GM19455 (cell line): Measurements from ENCODE around the gene MOSPD2.

ENCODE experiments used
- ATAC-seq: cut with Tn5 transposase; IDR thresholded peaks from one replicate; pipeline ENCODE4 v1.9.1; 2021; ENCODE audit not compliant: unreplicated experiment

The MOSPD2 gene

DNA sequence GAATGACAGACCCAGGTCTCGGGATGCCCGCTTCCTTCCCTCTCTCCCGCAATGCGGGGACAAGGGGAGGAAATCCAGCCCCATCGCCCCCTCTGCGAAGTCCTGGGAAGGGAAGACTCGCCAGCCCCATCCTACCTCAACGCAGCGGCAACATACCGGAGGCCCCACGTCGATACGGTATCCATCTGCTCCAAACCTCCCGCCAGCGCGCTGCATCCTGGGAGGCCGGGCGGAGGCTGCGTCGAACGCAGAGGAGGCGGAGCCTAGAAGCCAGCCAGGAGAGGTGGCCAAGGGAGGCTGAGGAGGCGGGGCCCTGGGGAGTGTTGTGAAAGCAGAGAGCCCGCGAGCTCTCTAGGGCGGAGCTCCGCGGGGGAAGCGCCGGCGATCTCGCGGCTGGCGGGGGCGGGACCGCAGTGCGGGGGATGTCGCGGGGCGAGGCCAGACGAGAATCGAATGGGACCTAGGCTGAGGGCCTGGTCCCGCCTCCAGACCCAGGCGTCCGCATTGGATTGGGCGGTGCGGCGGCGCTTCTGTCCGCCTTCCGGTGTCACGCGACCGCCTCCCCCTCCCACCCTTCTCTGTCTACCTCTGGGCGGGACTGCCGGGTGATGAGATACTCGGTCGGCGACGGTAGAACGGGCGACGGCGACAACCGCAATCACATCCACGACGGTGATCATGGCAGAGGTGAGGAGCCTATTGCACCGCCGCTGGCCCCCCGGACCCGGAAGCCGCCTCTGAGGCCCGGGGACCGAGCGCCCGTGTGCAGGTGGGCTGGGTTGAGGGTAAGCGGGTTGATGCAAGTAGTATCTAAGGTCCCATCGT is at the start of gene MOSPD2, which contains the start of gene FANCB:
Gene MOSPD2 (plus strand): TSS at position 571 of the 825 bp plus-strand sequence. CDS start 108 bp downstream, at position 679.
Gene FANCB (minus strand): TSS at position 219 of the 825 bp plus-strand sequence. CDS start 7,559 bp downstream, outside the sequence.
- peak; percentile 97 for ATAC-seq

DNA sequence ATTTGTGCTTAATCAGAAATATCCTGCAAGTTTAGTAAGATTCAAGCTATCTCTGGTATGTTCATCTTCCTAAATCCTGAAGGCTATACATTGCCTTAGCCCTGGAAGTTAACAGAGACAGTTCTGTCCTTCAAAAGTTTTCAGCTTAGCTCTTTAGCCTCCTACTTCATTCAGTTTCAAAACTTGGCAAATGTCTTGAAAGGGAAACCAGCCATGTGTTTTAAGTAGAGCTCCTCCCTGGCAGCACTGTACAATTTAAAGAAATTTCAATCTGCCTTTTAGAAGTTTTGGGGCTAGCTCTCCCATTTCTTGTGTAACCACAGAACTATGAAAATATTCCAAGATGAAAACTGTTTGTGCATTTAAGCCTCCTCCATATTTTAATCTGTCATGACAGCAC is 47.4 kb upstream of the MOSPD2 start:
- ATAC-seq, result no peak

DNA sequence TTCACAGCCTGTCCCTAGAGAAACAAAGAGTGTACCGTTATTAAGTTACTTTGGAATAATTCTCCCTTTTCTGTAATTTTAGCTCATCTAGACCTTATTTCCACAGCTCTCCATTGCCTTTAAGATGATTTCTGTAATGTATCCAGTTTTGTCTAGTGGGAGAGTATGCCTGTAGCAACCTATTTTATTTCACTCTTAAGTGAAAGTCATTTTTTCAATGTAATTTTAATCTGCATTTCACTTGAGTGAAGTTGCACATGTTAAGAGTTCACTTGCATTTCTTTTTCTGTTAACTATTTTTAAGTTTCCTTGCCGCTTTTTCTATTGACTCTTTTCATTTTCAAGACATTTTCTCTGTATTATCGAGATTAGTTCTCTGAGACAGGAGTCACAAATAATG is 46.9 kb upstream of the MOSPD2 start:
- ATAC-seq, result no peak

DNA sequence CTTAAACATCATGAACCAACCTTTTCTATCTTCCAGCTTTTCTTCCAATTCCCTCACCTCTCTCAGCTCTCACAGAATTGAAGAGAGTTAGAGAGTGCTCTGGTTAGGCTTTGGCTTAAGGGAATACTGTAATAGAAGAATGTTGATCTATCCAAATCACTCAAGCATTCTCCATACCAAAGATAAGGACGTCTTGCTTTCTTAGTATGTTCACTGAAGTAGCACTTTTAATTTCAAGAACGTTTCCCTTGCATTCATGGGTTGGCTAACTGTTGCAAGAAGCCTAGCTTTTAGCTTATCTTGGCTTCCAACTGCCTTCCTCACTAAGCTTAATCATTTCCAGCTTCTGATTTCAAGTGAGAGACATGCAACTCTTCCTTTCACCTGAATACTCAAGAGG is 43.6 kb upstream of the MOSPD2 start:
- ATAC-seq, result no peak

DNA sequence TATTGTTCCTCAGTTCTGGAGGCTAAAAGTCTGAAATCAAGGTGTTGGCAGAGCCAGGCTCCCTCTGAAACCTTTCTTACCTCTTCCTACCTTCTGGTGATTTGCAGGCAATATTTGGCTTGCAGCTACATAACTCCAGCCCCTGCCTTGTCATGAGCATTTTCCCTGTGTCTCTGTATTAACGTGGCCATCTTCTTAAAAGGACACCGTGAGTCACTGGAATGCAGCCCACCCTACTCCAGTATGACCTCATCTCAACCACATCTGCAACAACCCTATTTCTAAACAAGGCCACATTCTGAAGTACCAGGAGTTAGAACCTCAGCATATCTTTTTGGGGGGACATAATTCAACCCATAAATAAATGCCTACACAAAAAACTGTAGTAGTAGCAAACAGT is 41.1 kb upstream of the MOSPD2 start:
- ATAC-seq, result no peak

DNA sequence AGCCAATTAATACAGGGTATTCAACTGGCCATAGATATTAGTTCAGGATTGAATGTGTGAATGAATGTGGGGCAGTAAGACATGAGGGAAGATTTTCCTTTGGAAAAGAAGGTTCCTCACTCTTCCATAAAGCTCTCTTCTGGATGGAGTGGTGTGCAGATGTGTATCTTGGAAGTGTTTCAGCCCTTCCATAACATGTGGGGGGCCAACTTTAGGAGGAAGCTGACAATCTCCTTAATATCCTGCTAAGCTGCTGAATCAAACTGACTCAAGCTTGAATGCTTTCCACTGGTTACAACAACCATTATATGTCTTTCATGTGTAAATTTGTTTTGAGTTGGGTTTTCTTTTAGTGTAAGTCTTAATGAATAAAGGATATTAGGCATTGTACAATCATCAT is 40.6 kb upstream of the MOSPD2 start:
- no peak for ATAC-seq

DNA sequence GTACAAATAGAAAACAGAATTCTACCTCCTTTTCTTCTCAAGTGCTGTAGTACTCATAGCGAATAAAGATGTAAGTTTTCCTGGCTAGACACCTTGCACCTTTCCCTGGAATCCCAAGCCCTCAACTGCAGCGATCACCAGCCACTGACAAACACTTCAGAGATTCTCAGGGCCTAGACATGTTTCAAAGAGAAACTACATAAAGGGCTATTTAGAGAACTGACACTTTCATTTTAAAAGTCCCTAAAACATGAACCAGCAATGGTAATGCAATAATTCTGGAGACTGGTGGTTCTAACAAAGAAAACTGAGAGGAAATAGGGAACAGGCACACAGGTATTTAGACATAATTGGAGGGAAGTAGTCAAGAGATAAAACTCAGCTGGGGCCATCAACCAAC is 36.1 kb upstream of the MOSPD2 start:
- ATAC-seq, result no peak

DNA sequence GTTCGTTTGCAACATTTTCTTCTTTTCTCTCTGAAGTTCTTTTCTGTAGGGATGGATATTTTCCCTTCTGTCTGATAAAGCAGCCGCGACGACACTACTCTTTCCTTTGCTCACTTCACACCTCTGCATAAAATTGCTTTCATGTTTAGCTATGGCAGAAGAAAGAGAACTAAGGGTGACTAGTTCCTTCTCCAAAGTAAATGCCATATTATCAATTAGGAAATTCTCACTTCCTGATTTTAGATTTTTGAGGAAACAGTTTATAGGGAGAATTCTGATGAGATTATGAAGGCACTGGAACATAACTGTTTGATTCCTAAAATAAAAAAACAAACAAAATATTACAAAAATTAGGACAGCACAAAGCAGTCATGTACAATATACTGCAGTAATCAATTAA is 29.6 kb upstream of the MOSPD2 start:
- no peak for ATAC-seq

DNA sequence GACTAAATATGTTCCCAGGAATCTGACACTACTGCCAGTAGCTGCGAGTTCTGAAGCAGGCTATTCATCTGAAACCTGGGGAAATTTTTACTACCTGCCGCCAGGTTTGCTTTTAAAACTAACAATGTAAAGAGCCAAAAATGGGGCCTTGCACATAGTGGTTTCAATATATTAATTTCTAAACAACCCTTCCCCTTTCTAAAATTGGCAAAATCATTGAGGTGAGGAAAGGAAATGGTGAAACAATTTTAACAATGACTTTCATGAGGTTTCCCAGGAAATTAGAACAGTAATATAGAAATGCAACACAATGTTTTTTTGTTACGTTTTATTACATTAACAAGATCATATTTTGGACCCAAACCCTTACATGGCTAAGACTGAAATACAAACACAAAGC is 21.7 kb upstream of the MOSPD2 start:
- ATAC-seq, result no peak

DNA sequence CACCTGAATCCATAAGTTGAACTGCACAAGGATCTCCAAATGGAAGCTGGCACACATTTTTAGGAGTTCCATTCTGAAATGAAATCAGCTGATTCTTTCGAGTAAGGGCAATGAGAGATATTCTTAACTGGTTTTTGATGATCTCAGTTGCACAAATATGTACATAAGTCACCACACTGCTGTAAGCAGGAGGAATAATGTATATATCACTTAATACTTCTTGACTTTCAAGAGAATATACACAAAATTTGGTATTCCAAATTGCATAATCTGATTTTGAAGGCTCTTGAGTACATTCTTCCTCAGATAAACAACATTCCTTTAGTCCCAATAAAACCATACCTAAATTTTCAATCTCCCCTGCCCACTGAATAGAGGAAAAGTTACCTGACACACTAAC is 8.6 kb upstream of the MOSPD2 start:
- ATAC-seq, result no peak

DNA sequence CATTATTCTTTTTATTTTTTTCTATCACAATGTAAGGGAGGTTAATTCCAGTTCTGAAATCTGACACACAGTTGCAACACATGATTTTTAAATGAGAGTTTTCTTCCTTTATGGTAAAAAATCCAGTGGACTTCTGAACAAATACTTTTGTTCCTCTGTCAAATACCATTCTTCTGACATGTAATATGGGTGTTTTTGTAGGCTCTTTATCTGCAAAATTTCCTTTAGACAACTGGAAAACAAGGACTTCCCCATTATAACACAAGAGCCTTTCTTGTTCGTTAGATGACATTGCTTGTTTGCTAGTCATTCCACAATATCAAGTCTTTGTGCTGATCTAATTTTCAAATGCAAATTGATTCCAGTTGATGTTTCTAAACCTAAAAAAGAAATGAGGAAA is 8.0 kb upstream of the MOSPD2 start:
- no peak for ATAC-seq

DNA sequence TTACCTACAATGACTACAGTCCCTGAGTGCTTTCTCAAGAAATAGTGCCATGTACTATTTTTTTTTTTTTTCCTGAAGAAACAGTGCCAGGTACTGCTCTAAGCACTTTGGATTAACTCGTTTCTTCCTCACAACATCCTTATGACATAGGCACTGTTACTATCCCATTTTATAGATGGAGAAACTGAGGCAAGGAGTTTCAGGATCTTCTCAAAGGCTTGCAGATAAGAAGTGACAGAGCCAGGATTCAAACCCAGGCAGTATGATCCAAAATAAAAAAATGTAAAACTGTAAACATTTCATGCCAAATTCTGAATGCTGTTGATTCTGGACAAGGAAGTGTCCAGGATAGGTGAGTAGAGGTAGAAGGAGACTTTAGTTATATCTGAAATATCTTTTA is 1.5 kb upstream of the MOSPD2 start:
- ATAC-seq, result no peak

DNA sequence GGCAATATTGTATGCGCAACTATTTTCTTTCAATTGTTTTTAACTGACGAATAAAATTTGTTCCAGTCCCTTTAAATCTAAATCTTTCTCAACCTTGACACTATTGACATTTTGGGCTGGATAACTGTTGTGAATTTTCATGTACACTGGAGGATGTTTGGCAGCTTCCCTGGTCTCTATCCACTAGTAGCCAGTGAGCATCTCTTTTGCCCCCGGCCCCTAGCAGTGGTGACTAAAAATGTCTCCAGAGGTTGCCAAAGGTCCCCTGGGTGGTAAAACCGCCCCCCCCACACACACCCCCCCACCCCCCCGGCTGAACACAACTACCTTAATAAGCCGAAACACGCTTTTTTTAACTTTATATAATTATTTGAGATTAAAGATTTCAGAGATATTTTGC is 866 bp upstream of the MOSPD2 start:
- ATAC-seq, result no peak

DNA sequence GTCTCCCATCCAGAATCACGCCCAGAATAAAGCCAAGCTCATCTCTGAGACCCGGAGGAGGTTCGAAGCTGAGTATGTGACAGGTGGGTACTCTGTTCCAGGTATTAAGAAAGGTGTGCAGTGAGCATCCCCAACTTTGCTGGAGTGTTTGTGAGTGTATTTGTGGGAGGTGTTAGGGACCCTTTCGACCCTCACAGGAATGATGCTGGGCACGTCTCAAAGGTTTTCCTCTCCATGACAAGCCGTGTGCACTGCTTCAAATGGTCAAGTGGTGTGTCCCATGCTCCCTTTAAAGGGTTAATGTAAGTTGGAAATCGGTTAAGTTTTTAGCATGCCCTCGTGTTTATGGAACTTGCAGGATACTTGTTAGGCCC is 442 bp downstream of the MOSPD2 start:
- ATAC-seq, result no peak

DNA sequence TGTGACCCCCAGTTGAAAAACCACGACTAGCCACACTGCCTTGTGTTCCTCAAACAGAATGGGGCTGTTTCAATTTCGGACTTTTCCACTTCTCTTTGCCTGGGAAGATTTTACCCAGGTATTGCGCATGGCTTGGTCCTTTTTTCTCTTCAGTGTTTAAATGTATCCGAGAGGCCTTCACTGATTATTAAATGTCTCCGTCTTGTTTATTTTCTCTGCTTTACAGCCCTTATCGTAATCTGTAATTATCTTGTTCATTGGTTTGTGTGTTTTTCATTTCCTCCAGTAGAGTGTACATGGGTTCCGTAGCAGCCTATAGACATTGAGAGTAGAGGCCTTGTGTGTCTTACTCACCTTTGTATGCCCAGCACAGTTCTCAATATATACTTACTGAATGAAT is 2.4 kb downstream of the MOSPD2 start:
- ATAC-seq, result no peak

DNA sequence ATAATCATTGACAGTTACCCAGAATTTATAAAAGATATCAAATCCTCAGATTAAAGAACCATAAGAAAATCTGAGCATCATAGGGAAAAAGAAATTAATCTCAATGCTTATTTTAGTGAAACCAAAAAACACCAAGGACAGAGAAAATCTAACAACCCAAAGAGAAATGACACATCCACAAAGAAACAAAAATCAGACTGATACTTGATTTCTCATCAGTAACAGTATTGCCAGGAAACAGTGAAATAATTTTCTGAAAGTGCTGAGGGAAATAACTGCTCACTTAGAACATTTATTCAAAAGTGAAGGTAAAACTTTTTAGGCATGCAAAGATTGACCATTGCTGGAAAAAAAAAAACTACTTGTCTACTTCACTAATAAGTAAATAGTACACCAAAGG is 10.6 kb downstream of the MOSPD2 start:
- no peak for ATAC-seq

DNA sequence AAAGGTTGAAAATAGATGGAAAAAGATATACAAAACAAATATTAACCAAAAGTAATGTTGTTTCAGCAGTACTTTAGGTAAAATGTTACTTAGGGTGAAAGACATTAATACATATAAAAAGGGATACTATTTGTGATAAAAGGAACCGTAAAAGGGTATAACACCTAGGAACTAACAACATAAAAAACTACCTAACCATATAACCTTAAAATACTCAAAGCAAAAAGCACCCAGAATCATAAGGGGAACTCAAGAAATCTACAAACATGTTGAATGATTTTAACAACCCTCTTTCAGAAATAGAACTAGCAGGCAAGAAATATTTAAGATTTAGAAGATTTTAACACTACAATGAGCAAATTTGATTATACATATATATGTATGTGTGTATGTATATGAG is 11.5 kb downstream of the MOSPD2 start:
- ATAC-seq, result no peak

DNA sequence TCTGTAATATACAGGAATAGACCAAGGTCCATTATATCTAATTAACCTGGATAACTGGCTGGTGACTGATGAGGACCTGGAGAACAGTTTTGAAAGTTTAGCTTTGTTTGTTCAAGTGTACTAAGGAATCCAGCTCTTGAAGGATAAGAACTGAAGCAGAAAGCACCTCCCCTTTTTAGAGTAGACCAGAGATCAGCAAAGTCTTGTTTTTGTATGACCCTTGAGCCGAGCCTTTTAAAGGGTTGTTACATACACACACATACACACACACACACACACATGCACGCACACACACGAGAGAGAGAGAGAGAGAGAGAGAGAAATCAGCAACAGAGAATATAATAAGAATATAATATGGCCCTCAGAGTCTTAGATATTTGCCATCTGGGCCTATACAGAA is 13.0 kb downstream of the MOSPD2 start:
- no peak for ATAC-seq

DNA sequence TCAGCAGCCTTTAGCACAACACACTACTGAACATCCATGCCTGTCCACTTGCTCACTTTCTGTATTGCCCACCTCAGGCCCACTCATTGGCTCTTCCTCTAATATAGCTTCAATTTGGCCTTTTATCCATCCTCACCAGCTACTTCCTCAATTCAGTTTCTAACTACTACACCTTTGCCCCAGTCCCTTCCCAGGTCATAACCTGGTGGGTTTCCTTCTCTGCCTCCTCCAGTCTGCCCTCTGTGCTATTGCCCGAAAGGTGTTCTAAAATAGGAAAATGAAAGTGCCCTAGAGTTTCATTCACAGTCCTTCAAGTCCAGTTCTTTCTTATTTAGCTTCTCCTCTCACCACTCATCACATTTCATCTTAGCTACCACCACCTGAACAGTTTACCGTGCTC is 23.1 kb downstream of the MOSPD2 start:
- ATAC-seq, result no peak

DNA sequence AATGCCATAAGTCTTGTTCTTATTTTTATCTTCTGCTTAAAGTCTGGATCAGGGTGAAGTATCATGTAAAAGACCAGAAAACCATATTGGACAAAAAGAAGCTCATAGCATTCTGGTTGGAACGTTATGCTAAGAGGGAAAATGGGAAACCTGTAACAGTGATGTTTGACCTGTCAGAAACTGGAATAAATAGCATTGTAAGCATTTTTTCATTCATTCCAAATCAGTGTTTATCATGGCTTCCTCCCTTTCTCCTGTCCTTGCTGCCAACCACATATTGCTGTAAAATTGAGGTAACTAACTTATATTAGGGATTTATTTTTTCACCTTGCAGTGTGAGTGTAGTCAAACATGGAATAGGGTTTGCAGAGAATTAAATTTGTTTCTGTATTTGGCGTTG is 23.8 kb downstream of the MOSPD2 start:
- ATAC-seq, result no peak

DNA sequence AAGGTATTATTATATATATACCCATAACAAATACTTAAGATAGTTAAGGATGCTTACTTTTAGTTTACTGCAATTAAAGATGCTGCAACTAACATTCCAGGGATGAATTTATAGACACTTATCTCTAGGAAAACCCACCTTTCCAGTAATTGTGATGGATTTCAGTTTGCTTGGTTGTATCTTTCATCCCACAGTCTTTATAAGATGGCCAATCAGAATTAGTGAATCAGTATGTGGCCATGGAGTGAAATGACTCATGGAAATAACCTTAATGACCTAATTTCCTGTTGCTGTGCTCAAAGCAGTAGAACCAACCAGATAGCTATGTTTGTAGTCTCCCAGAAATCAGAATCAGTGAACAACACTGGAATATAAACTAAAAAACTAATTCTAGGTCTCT is 26.4 kb downstream of the MOSPD2 start:
- ATAC-seq, result no peak

DNA sequence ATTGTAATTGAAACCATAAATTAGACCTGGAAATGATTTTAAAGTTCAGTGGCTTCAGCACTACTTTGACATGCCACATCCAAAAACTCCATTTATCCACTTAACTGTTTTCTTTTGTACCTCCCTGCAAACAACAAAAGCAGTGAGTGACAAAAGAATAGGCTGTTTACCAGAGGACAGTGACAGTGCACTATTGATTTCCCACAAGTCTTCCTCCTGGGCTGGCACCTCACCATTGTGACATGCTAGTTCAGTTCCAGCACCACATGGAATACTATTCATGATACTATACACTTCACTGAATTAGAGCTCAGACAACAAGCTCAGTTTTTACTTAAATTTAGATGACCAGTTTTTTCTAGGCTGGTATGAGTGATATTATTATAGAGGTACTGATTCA is 29.3 kb downstream of the MOSPD2 start:
- ATAC-seq, result no peak

DNA sequence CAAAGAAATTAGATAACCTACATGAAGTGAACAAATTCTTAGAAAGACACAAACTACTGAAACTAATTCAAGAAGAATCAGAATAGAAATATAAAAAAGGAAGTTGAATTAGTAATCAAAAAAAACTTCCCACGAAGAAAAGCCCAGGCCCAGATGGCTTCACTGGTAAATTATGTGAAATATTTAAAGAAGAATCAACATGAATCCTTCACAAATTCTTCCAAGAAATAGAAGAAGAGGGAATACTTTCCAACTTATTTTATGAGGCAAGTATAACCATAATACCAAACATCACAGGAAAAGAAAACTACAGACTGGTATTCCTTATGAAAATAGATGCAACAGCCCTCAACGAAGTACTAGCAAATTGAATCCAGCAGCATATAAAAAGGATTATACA is 30.7 kb downstream of the MOSPD2 start:
- ATAC-seq, result no peak
